Gastroesophageal sphincter (tissue), 3 donors: ENCODE results near the gene OGFOD2.

ENCODE experiments used
- CTCF ChIP-seq, 4 experiments: fragments of 200-600 bp in 2 of 4; fragments of 450-650 bp in 2 of 4; sonication (generic) in 1 of 4; IDR thresholded peaks; one replicate each; pipeline ENCODE4 v1.5.1; 2017 to 2019; ENCODE audit warnings: antibody characterized with exemption in 4 of 4, mild to moderate bottlenecking in 2 of 4, moderate library complexity in 2 of 4
- POLR2A ChIP-seq, 2 donors: fragments of 450-650 bp; IDR thresholded peaks; one replicate each; pipeline ENCODE4 v1.6.1; 2017; ENCODE audit warnings: antibody characterized with exemption in 2 of 2, mild to moderate bottlenecking in 2 of 2, moderate library complexity in 1 of 2
- POLR2AphosphoS5 ChIP-seq: sonication (generic); formaldehyde crosslinking; IDR thresholded peaks from one replicate; pipeline ENCODE4 v1.6.1; 2017; ENCODE audit warnings: antibody characterized with exemption

- no peak for TF ChIP-seq CTCF (IDR thresholded peaks at IDR 0.05)
- TF ChIP-seq POLR2A (IDR thresholded peaks at IDR 0.05), result no peak
- no peak for TF ChIP-seq POLR2AphosphoS5
Measured at GRCh38 chr12:122955156-122955555, 19.9 kb upstream of the OGFOD2 start.
